Measurements from ENCODE around the gene MTA1. TPM values are rescaled to one million over a fixed set of nuclear protein-coding genes. Genes with fewer than 3 reads are reported as not detected.

The MTA1 gene
- total RNA-seq, 4 donors from 2014 or later = 49.0 to 94.2 (median 67.9) TPM

GRCh38 chr14:105450864-105451720 lies 31.5 kb downstream of the MTA1 start:
- 90% methylated on average over 29 of the region's 29 CpGs for WGBS
- intact Hi-C loops (cut with DNase I) = loop anchor here (5.0 kb wide), 1 partner anchor 79 kb away; no protein-coding TSS in a partner anchor
- H3K36me3 ChIP-seq = peaks cover 30 to 73% (median 60%) of the 10 kb centered on the region in 4 donors
- TF ChIP-seq POLR2AphosphoS5 (IDR thresholded peaks at IDR 0.05) (no peak), POLR2A (IDR thresholded peaks at IDR 0.05; ENCODE audit: low read depth) (no peak)
- no peak for DNase-seq (ENCODE audit: extremely low spot score)
- H3K27ac ChIP-seq (replicated peaks in 1 of 4) = no peak overlapping the region
- H3K4me1 ChIP-seq = peaks cover 17 to 24% (median 21%) of the 10 kb centered on the region in 4 donors
- no peaks in the 10 kb centered on the region for H3K27me3 ChIP-seq
- H3K4me3 ChIP-seq = no peak overlapping the region
- no peaks in the 10 kb centered on the region for H3K9me3 ChIP-seq

GRCh38 chr14:105452963-105453362 lies 33.3 kb downstream of the MTA1 start:
- intact Hi-C loops (cut with DNase I) = loop anchor here (5.0 kb wide), 1 partner anchor 81 kb away; no protein-coding TSS in a partner anchor
- Histone ChIP-seq H3K27ac (replicated peaks in 1 of 4) (no peak overlapping the region), H3K4me3 (no peak overlapping the region), H3K36me3 (peaks cover 47 to 85% (median 74%) of the 10 kb centered on the region in 4 donors), H3K4me1 (peaks cover 14 to 20% (median 18%) of the 10 kb centered on the region in 4 donors), H3K9me3 (no peaks in the 10 kb centered on the region), H3K27me3 (no peaks in the 10 kb centered on the region)
- DNase-seq (ENCODE audit: extremely low spot score) = no peak
- no peak for TF ChIP-seq EP300 (IDR thresholded peaks at IDR 0.05)
- no peak for TF ChIP-seq CTCF (IDR thresholded peaks at IDR 0.05)
- no peak for TF ChIP-seq POLR2A (IDR thresholded peaks at IDR 0.05; ENCODE audit: low read depth)
- no peak for TF ChIP-seq POLR2AphosphoS5 (IDR thresholded peaks at IDR 0.05)
- 92% methylated on average over 13 of the region's 14 CpGs for WGBS

- Histone ChIP-seq H3K27ac (replicated peaks in 1 of 4) (no peak overlapping the region), H3K27me3 (no peaks in the 10 kb centered on the region), H3K4me3 (no peak overlapping the region), H3K9me3 (no peaks in the 10 kb centered on the region), H3K36me3 (peaks cover 49 to 94% (median 82%) of the 10 kb centered on the region in 4 donors), H3K4me1 (peaks cover 5 to 12% (median 9%) of the 10 kb centered on the region in 4 donors)
- WGBS = 80% methylated on average over 12 of the region's 14 CpGs
- TF ChIP-seq POLR2AphosphoS5 (IDR thresholded peaks at IDR 0.05) (no peak), CTCF (IDR thresholded peaks at IDR 0.05) (no peak), EP300 (IDR thresholded peaks at IDR 0.05) (no peak), POLR2A (IDR thresholded peaks at IDR 0.05; ENCODE audit: low read depth) (no peak)
- intact Hi-C loops (cut with DNase I) = loop anchor here (5.0 kb wide), 1 partner anchor 82 kb away; no protein-coding TSS in a partner anchor
- no peak for DNase-seq (ENCODE audit: extremely low spot score)
Measured at GRCh38 chr14:105453847-105454246, 34.2 kb downstream of the MTA1 start.

GRCh38 chr14:105455086-105455640 lies 35.5 kb downstream of the MTA1 start:
- H3K4me1 ChIP-seq = no peaks in the 10 kb centered on the region
- no peaks in the 10 kb centered on the region for H3K9me3 ChIP-seq
- no peak for DNase-seq (ENCODE audit: extremely low spot score)
- no peak for TF ChIP-seq POLR2AphosphoS5 (IDR thresholded peaks at IDR 0.05)
- TF ChIP-seq CTCF (IDR thresholded peaks at IDR 0.05) = no peak
- no peak for TF ChIP-seq EP300 (IDR thresholded peaks at IDR 0.05)
- TF ChIP-seq POLR2A (IDR thresholded peaks at IDR 0.05; ENCODE audit: low read depth) = no peak
- 92% methylated on average over 21 of the region's 22 CpGs for WGBS
- no peak overlapping the region for H3K27ac ChIP-seq (replicated peaks in 1 of 4)
- no peaks in the 10 kb centered on the region for H3K27me3 ChIP-seq
- H3K4me3 ChIP-seq = no peak overlapping the region
- peaks cover 48 to 87% (median 80%) of the 10 kb centered on the region in 4 donors for H3K36me3 ChIP-seq
- intact Hi-C loops (cut with DNase I) = no loop called here
